OCI-LY1 (cell line): ENCODE measurements around the gene SYTL1.
A peak's percentile ranks its signal among the peaks of the same experiment; 100 is the strongest.

Source experiments
- H2AFZ ChIP-seq: fragments of 200-600 bp; sonication (generic), shearing (Covaris generic); 2 replicates; pipeline ENCODE4 v1.6.0; 2014; ENCODE audit warnings: antibody characterized with exemption, mild to moderate bottlenecking, low read length
- H3F3A ChIP-seq: fragments of 200-600 bp; sonication (generic), shearing (Covaris generic); 2 replicates; pipeline ENCODE4 v1.6.0; 2014; ENCODE audit warnings: mild to moderate bottlenecking, antibody characterized with exemption, low read length, moderate library complexity; ENCODE audit not compliant: insufficient read depth
- H3K27ac ChIP-seq: fragments of 200-600 bp; sonication (generic); 2 replicates; pipeline ENCODE4 v1.5.1; 2014; ENCODE audit warnings: low read length, mixed run types, mild to moderate bottlenecking, low read depth; ENCODE audit not compliant: poor library complexity, severe bottlenecking
- H3K27me3 ChIP-seq: fragments of 200-600 bp; sonication (generic); 2 replicates; pipeline ENCODE4 v1.6.0; 2014; ENCODE audit warnings: antibody characterized with exemption, mild to moderate bottlenecking, low read length, moderate library complexity; ENCODE audit not compliant: insufficient read depth
- H3K36me3 ChIP-seq: fragments of 200-600 bp; sonication (generic); 2 replicates; pipeline ENCODE4 v1.6.1; 2014; ENCODE audit warnings: mild to moderate bottlenecking, antibody characterized with exemption, low read length, moderate library complexity, mixed read lengths; ENCODE audit not compliant: insufficient read depth
- H3K4me1 ChIP-seq: fragments of 200-600 bp; sonication (generic); 2 replicates; pipeline ENCODE4 v1.5.1; 2014; ENCODE audit warnings: mild to moderate bottlenecking, low read length, moderate library complexity; ENCODE audit not compliant: insufficient read depth, severe bottlenecking
- H3K4me2 ChIP-seq: fragments of 200-600 bp; sonication (generic), shearing (Covaris generic); 2 replicates; pipeline ENCODE4 v1.6.1; 2014; ENCODE audit warnings: low read length
- H3K4me3 ChIP-seq: fragments of 200-600 bp; sonication (generic); 2 replicates; pipeline ENCODE4 v1.5.1; 2014; ENCODE audit warnings: low read length, low read depth, mild to moderate bottlenecking, mixed read lengths; ENCODE audit not compliant: poor library complexity, severe bottlenecking
- H3K79me2 ChIP-seq: fragments of 200-600 bp; shearing (Covaris generic); 2 replicates; pipeline ENCODE4 v1.6.1; 2016; ENCODE audit warnings: mixed run types, low read length, mixed read lengths; ENCODE audit not compliant: insufficient read depth
- H3K9ac ChIP-seq: fragments of 200-600 bp; sonication (generic), shearing (Covaris generic); 2 replicates; pipeline ENCODE4 v1.6.1; 2014; ENCODE audit warnings: mild to moderate bottlenecking, low read length, mixed read lengths
- H3K9me2 ChIP-seq: fragments of 200-600 bp; sonication (generic), shearing (Covaris generic); 2 replicates; pipeline ENCODE4 v1.6.1; 2014; ENCODE audit warnings: low read depth, mild to moderate bottlenecking, low read length, mixed read lengths
- H3K9me3 ChIP-seq: fragments of 200-600 bp; shearing (Covaris generic); 2 replicates; pipeline ENCODE4 v1.6.1; 2014; ENCODE audit warnings: low read length, mixed read lengths
- H4K20me1 ChIP-seq: fragments of 200-600 bp; sonication (generic), shearing (Covaris generic); 2 replicates; pipeline ENCODE4 v1.6.0; 2016; ENCODE audit warnings: mild to moderate bottlenecking, low read length; ENCODE audit not compliant: insufficient read depth
- CTCF ChIP-seq: fragments of 200-600 bp; sonication (generic), shearing (Covaris generic); IDR thresholded peaks from 2 replicates; pipeline ENCODE4 v1.5.1; 2017; ENCODE audit warnings: mild to moderate bottlenecking, antibody characterized with exemption, low read length, moderate library complexity, mixed read lengths
- EZH2 ChIP-seq: fragments of 200-600 bp; sonication (generic), shearing (Covaris generic); IDR thresholded peaks from 2 replicates; pipeline ENCODE4 v1.8.0; 2017; ENCODE audit warnings: borderline replicate concordance, mixed run types, mild to moderate bottlenecking, antibody characterized with exemption, low read length, moderate library complexity, mixed read lengths

Gene SYTL1

GRCh38 chr1:27322569-27323240 is 19.1 kb upstream of the SYTL1 start:
- Histone ChIP-seq H3K4me1 (peaks cover 22% of the 10 kb centered on the region), H3K79me2 (peaks cover 42% of the 10 kb centered on the region), H3K9ac (peak overlapping the region; percentile 97), H3K4me2 (peak overlapping the region; percentile 90), H4K20me1 (no peaks in the 10 kb centered on the region), H3K27ac (peak overlapping the region; percentile 54), H3F3A (no peaks in the 10 kb centered on the region), H3K9me2 (no peaks in the 10 kb centered on the region), H3K9me3 (no peaks in the 10 kb centered on the region), H2AFZ (no peak overlapping the region), H3K27me3 (no peaks in the 10 kb centered on the region), H3K36me3 (peaks cover 33% of the 10 kb centered on the region), H3K4me3 (peak overlapping the region; percentile 93)
- TF ChIP-seq EZH2 (no peak), CTCF (no peak)

GRCh38 chr1:27325286-27325685 is 16.5 kb upstream of the SYTL1 start:
- Histone ChIP-seq H3K79me2 (peaks cover 61% of the 10 kb centered on the region), H3K36me3 (peaks cover 48% of the 10 kb centered on the region), H2AFZ (no peak overlapping the region)

GRCh38 chr1:27327964-27328363 is 13.9 kb upstream of the SYTL1 start:
- no peaks in the 10 kb centered on the region for H3K9me3 ChIP-seq
- H3K9me2 ChIP-seq = no peaks in the 10 kb centered on the region
- H3K4me1 ChIP-seq = peaks cover 31% of the 10 kb centered on the region
- no peak overlapping the region for H3K27ac ChIP-seq
- TF ChIP-seq CTCF (no peak), EZH2 (no peak)
- no peaks in the 10 kb centered on the region for H3F3A ChIP-seq
- H3K36me3 ChIP-seq = peaks cover 73% of the 10 kb centered on the region
- H3K79me2 ChIP-seq = peaks cover 54% of the 10 kb centered on the region
- no peaks in the 10 kb centered on the region for H3K27me3 ChIP-seq
- H3K9ac ChIP-seq = peak overlapping the region; percentile 34; the same call in 1 of the 2 replicates
- no peak overlapping the region for H3K4me3 ChIP-seq
- no peak overlapping the region for H2AFZ ChIP-seq
- H3K4me2 ChIP-seq = peak overlapping the region; percentile 42; the same call in 1 of the 2 replicates
- H4K20me1 ChIP-seq = no peaks in the 10 kb centered on the region

More at GRCh38 chr1:27325286-27325685, 16.5 kb upstream of the SYTL1 start:
- Histone ChIP-seq H3F3A (no peaks in the 10 kb centered on the region), H3K4me1 (peaks cover 40% of the 10 kb centered on the region), H3K9me3 (no peaks in the 10 kb centered on the region), H3K4me2 (no peak overlapping the region), H3K27me3 (no peaks in the 10 kb centered on the region), H3K9me2 (no peaks in the 10 kb centered on the region), H3K9ac (no peak overlapping the region), H3K27ac (no peak overlapping the region), H4K20me1 (no peaks in the 10 kb centered on the region), H3K4me3 (no peak overlapping the region)
- TF ChIP-seq CTCF (no peak), EZH2 (no peak)
